ENCODE measurements around the gene ARHGAP40. TPM values are rescaled to one million over a fixed set of nuclear protein-coding genes. Genes with fewer than 3 reads are reported as not detected.

The ARHGAP40 gene
- polyA plus RNA-seq, 3 donors = 0.71 to 1.2 (median 1.1) TPM

- no peak for DNase-seq
Observed at GRCh38 chr20:38650010-38650409, 48.4 kb downstream of the ARHGAP40 start.

GRCh38 chr20:38651154-38651553, 49.5 kb downstream of the ARHGAP40 start:
- DNase-seq = no peak

DNA sequence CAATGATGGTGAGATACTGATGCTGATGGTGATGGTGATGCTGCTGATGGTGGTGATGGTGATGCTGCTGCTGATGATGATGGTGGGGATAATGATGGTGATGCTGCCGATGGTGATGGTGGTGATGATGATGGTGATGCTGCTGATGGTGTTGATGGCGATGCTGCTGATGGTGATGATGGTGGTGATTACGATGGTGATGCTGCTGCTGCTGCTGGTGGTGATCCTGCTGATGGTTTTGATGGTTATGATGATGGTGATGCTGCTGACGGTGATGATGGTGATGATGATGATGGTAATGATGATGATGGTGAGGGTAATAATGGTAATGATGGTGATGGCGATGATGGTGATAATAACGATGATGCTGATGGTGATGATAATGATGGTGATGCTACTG, 50.0 kb downstream of the ARHGAP40 start:
- no peak for DNase-seq

DNA sequence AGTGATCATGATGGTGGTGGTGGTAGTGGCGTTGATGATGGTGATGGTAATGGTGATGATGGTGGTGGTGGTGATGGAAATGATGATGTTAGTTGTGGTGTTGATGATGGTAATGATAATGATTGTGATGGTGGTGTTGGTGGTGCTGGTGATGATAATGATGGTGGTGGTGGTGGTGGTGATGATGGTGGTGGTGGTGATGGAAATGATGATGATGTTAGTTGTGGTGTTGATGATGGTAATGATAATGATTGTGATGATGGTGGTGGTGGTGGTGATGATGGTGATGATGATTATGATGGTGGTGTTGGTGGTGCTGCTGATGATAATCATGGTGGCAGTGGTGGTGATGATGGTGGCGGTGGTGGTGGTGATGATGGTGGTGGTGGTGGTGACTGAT, 51.4 kb downstream of the ARHGAP40 start:
- DNase-seq = no peak

- DNase-seq = no peak
Observed at GRCh38 chr20:38657390-38657789, 55.8 kb downstream of the ARHGAP40 start.

GRCh38 chr20:38658879-38659596, 57.4 kb downstream of the ARHGAP40 start:
- no peak for DNase-seq

- no peak for DNase-seq
Observed at GRCh38 chr20:38659597-38659880, 57.9 kb downstream of the ARHGAP40 start.

- no peak for DNase-seq
Observed at GRCh38 chr20:38660429-38660828, 58.8 kb downstream of the ARHGAP40 start.

DNA sequence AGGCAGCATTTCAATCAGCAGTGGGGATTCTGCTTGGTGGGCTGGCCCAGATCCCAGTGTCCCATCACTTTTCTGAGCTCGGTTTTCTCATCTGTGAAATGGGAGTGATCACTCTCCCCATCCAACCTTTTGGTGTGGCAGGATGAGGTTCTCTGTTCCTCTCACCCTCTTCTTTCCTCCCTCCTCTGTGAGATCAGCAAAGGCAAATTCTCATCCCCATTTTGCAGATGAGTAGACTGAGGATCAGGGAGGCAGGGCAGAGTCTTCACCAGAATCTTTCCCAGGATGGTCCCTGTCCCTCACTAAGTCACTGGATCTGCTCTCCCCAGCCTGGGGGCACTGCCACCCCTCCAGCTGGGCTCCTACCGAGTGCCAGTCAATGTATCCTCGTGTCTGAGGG, 62.1 kb downstream of the ARHGAP40 start:
- no peak for DNase-seq

DNA sequence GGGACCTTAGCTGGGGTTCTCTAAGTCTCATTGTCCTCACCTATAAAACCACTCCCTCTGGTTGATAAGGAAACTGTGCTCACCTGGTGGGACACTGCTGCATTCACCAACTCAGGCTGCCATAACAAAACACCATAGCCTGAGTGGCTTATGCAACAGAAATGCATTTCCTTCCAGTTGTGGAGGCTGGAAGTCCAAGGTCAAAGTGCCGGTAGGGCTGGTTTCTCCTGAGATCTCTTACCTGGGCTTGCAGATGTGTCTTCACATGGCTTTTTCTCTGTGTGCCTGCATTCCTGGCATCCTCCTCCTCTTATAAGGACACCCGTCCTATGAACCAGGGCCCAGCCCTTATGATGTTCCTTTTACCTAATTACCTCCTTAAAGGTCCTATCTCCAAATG, 62.7 kb downstream of the ARHGAP40 start:
- no peak for DNase-seq

GRCh38 chr20:38665094-38665493, 63.5 kb downstream of the ARHGAP40 start:
- no peak for DNase-seq

DNA sequence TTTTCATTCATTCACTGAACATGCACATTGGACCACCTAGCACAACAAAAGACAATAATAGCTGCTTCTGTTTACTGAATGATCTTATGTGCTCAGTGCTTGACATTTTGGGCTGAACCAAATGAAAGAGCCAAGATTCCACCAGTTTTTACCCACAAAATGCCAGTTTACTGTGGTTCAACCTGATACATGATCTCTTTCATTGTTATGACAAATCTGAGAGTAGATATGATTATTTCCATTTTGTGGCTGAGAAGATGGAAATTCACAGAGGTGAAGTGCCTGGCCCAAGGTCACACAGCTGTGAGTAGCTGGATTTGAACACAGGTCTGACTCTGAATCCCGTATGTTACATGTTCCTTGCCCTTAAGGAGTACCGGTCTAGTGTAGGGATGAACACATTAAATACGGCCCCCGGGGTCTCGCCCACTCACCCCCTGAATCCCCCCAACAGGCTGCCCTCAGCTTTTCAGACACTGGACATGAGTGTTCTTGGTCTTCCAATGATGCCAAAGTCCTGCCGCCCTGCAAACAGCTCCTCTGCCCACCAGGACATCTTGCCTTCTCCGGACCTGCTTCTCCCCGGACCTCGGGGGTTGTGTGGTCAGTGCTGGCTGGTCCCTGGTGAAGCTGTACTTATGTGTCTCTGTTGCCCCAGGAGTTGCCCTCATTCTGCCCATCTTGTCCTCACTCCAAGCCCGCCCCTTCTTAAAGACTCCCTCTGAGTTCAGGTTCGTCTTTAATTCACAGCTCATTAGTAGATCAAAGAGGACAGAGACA, 64.1 kb downstream of the ARHGAP40 start:
- no peak for DNase-seq

DNA sequence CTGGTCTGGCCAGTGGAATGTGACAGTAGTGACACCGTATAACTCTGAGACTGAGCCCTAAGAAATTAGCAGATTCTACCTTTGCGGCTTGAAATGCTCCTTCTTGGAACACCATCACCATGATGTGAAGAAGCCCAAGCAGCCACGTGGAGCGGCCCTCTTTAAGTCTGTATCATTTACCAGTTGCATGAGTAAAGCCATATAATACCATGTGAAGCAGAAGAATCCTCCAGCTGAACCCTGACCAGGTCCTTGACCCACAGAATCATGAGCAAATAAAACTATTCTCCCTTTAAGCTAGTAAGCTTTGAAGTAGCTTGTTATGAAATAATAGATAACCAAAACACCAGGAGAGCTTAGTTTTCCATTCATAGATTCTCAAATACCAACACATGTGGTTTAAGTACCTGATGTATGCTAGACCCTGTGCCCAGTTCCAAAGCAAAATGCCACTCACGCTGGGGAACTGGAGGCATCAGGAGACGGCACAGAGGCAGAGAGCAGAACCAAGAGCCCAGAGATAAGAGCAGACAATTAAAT, 65.9 kb downstream of the ARHGAP40 start:
- DNase-seq = no peak

DNA sequence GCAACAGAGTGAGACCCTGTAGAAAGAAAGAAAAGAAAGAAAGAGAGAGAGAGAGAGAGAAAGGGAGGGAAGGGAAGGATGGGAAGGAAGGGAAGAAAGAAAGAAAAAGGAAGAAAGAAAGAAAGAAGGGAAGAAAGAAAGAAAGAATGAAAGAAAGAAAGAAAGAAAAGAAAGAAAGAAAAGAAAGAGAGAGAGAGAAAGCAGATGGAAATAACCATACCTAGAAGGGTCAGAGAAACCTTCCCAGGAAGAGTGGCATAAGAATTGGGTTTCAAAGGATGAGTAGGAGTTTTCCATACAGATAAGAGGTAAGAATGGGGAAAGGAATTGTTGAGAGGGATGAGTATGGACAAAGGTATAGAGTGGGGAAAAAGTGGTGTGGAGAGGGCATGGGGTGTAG, 68.1 kb downstream of the ARHGAP40 start:
- DNase-seq = no peak

GRCh38 chr20:38670786-38671185, 69.2 kb downstream of the ARHGAP40 start:
- no peak for DNase-seq

DNA sequence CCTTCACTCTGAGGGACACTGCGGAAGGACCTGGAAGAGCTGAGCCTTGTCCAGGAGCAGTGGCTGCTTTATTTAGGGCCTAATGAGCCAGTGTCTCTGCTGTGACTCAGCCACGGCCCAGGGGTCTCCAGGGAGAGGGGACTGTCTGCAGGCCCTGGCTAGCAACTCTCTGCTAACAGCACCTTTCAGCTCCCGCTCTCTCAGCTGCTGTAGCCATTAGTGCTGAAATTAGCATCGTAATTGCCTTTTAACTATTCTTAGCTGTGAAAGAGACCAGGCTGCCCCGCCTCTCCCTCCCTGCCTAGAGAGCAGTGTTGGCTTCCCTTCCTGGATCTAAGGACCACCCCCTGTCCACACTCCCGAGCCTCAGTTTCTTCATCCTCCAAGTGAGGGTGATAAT, 69.6 kb downstream of the ARHGAP40 start:
- DNase-seq = no peak

DNA sequence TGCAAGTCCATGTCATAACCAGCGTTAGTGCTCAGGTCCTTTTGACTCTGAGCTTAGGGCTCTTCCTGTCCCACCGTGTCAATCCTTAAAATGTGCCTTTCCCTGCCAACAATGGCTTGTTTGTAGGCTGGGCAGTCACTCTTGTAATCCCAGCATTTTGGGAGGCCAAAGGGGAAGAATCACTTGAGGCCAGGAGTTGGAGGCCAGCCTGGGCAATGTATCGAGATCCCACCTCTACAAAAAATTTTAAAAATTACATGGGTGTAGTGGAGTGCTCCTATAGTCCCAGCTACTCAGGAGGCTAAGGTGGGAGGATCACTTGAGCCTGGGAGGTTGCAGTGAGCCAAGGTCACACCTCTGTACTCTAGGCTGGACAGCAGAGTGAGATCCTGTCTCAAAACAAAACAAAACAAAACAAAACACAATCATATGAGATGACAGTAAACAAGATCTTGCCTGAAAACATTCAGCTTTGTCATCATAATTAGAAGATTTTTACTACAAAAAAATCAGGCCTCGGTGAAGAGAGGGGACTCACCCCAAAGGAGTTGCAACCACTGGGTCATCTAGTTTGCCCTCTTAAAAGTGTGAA, 70.2 kb downstream of the ARHGAP40 start:
- no peak for DNase-seq

DNA sequence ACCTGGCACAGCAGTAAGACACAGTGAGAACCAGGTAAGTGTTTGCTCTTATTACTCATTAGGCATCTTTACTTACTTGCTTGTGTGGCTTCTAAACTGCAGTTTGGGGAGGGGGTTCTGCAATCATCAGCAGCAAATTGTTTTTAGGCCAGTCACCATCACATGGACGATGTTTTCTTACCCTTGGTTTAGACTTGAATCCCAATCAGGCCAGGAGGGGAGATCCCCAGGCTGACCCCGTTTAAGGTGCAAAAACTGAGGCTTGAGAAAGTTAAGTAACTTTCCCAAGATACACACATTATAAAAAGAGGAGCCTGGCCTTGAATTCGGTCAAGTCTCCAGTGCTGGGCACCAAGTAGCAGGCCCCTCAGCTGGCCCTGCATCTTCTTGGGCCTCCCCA, 70.9 kb downstream of the ARHGAP40 start:
- DNase-seq = no peak

- no peak for DNase-seq
Observed at GRCh38 chr20:38673261-38673660, 71.7 kb downstream of the ARHGAP40 start.

GRCh38 chr20:38673725-38674091, 72.1 kb downstream of the ARHGAP40 start:
- DNase-seq = no peak

- peak; percentile 66 for DNase-seq
Observed at GRCh38 chr20:38674092-38674764, 72.6 kb downstream of the ARHGAP40 start.

DNA sequence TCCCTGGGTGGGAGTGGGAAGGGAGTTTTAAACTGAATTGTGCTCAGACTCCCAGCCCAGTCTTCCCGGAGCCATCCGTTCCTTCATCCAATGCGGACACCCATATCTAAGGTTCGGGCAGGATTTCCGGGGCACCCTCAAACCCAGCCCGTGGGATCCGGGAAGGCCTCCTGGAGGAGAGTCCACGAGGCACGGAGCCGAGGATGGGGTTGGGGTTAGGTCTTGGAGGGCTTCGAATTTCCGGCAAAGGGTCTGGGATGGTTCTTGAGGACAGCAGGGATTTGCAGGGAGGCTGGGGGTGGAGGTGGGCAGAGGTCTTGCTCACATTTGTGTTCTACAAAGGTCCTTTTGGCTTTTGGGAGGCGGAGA, 73.1 kb downstream of the ARHGAP40 start:
- DNase-seq = no peak

GRCh38 chr20:38676576-38676975, 75.0 kb downstream of the ARHGAP40 start:
- DNase-seq = no peak

Measured in renal pelvis (tissue), 4 donors.